NCI-H345 (cell line): ENCODE results near the gene THG1L.

Experiments used
- DNase-seq: peaks from one replicate; lab custom pipeline; 2025; lab: John Stamatoyannopoulos, UW

The THG1L gene

GRCh38 chr5:157761690-157762621, 30.7 kb downstream of the THG1L start:
- DNase-seq = peak; percentile 78

- DNase-seq = no peak
These were observed 33.3 kb downstream of the THG1L start for GRCh38 chr5:157764531-157764930.

GRCh38 chr5:157766442-157766841, 35.2 kb downstream of the THG1L start:
- DNase-seq = no peak

GRCh38 chr5:157766902-157767301, 35.7 kb downstream of the THG1L start:
- no peak for DNase-seq

DNA sequence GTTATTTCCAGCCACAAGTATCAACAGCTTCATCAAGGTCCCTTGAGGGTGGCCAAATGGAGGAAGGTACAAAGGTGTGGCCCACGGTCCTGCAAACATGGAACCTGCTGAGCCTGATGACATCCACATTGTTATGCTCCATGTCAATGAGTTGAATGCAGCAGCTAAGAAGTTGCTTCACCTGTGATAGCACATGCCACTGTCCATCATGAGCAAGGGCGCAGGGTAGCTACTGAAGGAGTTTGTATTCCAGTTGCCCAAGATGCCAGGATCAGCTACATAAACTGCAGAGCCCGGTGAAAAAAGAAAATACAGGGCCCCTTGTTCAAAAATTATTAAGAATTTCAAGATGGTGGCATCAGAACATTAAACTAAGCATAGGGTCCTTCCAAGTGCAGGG, 36.5 kb downstream of the THG1L start:
- DNase-seq = no peak

- no peak for DNase-seq
These were observed 39.4 kb downstream of the THG1L start for GRCh38 chr5:157770665-157771064.

DNA sequence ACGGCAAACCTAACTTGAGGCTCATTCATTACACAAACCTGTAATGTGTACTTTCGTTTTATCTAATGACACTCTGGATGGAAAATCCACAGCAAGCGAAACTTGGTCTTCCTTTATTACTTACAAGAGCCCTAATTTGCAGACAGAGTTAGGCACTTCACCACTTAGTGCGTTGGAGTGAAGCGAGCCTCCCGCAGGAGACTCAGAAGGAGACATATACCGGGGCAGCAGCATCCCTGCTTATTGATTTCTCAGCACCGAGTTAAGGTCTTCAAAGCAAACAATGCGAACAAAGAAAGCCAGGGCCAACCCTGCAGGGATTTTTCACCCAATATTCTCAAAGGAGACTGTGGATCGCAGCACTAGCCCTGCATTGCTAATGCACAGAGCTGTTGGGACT, 40.9 kb downstream of the THG1L start:
- DNase-seq = no peak

GRCh38 chr5:157778121-157778805, 47.0 kb downstream of the THG1L start:
- peak; percentile 71 for DNase-seq

DNA sequence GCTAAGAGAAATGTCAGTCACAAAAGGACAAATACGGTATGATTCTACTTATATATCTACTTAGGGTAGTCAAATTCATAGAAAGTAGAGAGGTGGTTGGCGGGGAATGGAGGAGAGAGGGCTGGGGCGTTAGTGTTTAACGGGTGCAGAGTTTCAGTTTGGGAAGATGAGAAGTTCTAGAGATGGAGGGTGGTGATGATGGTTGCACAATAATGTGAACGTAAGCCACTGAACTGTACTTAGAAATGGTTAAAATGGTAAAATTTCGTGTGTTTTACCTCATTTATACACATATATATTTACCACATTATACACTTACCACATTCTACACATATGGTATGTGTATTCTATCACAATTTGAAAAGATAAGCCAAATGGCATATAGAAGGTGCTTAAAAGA, 48.0 kb downstream of the THG1L start:
- no peak for DNase-seq

DNA sequence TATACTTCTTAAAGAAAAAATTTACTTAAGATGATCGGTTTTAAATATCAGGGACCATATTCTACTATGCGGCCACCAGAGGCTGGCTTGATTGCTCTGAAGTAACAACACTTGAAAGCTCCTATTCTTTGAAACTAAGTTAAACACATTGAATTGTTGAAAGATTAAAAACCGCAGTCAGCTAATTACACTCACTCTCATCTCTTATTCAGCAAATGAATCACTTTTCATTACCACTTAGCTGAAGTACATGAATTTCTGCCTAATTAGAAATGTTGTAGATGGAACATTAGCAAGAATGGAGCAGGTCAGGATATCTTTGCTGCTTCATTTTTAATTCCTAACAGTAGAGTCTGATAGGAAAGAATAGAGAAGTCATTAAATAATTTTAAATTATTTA, 54.6 kb downstream of the THG1L start:
- DNase-seq = no peak
